Duodenal mucosa (tissue), 2 donors: ENCODE measurements around the gene INKA2.

Experiments used
- H3K27ac ChIP-seq: one replicate; pipeline ENCODE4 v1.7.0; 2013; ENCODE audit warnings: low read depth, low read length
- H3K27me3 ChIP-seq, 2 donors: one replicate each; pipeline ENCODE4 v1.7.0; 2013; ENCODE audit warnings: low read length in 2 of 2, control low read depth in 1 of 2; ENCODE audit not compliant: insufficient read depth in 2 of 2, control insufficient read depth in 1 of 2
- H3K36me3 ChIP-seq, 2 donors: one replicate each; pipeline ENCODE4 v1.7.0; 2013; ENCODE audit warnings: low read length in 2 of 2, control low read depth in 1 of 2; ENCODE audit not compliant: insufficient read depth in 2 of 2, control insufficient read depth in 1 of 2
- H3K4me1 ChIP-seq, 2 donors: one replicate each; pipeline ENCODE4 v1.7.0; 2013; ENCODE audit warnings: low read length in 2 of 2, control low read depth in 1 of 2; ENCODE audit not compliant: insufficient read depth in 2 of 2, control insufficient read depth in 1 of 2
- H3K4me3 ChIP-seq, 2 donors: one replicate each; pipeline ENCODE4 v1.7.0; 2013; ENCODE audit warnings: low read length in 2 of 2, low read depth in 1 of 2
- H3K9ac ChIP-seq, 2 donors: one replicate each; pipeline ENCODE4 v1.7.0; 2013; ENCODE audit warnings: low read length in 2 of 2, low read depth in 1 of 2
- H3K9me3 ChIP-seq, 2 donors: one replicate each; pipeline ENCODE4 v1.7.0; 2013; ENCODE audit warnings: low read length in 2 of 2, control low read depth in 1 of 2; ENCODE audit not compliant: control insufficient read depth in 1 of 2

Gene INKA2

DNA sequence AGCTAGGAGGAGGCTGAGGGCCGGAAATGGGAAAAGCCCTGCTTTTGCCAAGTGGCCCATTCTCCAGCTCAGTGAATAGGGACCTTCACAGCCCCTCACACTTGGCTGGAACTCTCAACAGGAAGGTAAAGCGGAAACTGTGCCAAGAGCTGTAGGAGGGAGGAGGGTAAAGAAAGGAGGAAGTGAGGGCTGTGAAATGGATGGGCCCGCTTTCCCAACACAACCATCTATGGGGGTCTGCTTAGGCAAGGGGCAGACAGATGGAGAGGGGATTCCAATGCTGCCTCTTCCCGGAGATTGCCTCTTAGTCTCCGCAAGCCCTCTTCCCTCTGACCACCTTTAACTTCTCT lies 5.2 kb downstream of the INKA2 start:
- H3K4me3 ChIP-seq: no peak overlapping the region
- peak overlapping the region; percentile 54 for H3K27ac ChIP-seq
- peaks cover 40 to 45% of the 10 kb centered on the region in 2 donors for H3K4me1 ChIP-seq
- no peak overlapping the region for H3K9ac ChIP-seq
- no peaks in the 10 kb centered on the region for H3K36me3 ChIP-seq
- H3K27me3 ChIP-seq: peaks cover 0 to 4% of the 10 kb centered on the region in 2 donors
- H3K9me3 ChIP-seq: no peaks in the 10 kb centered on the region

DNA sequence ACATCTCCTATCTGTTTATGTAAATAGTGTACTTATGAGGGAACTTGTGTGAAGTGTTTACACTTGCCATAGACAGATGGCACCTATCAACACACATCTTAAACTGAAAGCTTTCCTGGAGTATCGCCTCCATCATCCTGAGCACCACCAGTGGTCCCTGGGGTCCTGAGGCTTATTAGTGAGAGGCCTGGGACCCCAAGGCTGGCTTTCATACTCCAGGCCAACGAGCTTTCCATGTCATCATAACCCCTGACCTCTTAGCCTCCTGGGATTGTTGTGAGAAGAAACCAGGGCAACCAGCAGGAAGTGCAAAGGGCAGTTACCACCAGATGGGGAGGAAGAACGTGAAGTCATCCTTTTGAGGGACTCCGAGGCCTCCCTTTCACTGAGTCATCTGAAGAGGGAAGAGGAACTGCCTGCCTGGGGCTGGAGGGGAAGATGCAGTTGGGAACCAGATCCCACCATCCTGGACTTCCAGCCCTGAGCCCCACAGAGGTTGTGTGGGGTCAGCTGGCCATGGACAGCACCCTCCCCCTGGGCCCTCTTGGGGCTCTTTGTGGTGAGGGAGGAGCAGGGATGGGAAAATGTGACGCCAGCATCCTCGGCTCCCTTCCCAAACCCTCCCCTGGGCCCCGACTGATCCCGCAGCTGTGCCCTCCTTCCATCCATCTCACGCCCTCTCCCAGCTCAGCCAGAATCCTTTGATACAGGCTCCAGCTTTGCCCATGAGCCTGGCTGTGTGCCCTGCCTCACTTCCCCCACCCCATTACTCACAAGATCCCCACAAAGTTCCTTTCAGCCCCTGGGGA lies 5.8 kb downstream of the INKA2 start:
- Histone ChIP-seq H3K9me3 (no peaks in the 10 kb centered on the region), H3K27ac (peak overlapping the region; percentile 54), H3K9ac (no peak overlapping the region), H3K4me1 (peaks cover 36 to 45% of the 10 kb centered on the region in 2 donors), H3K36me3 (no peaks in the 10 kb centered on the region), H3K4me3 (no peak overlapping the region), H3K27me3 (peaks cover 0 to 4% of the 10 kb centered on the region in 2 donors)

DNA sequence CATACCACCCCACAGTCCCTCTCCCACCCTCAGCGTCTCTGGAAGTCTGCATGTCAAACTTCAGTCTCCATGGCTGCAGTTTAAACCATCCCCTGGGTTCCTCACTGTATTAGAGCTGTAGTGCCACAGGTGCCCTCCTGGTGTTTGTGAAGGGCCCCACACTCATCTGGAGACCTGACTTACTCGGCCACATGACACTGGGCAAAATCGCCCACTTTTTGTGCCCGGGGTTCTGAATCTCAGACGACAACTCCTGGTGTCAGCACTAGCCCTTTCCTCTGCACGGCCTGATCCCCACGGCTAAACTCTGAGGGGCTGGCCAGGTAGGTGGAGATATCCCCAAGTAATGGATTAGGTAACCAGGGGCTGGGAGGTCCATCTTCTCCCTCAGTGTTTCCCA lies 6.5 kb downstream of the INKA2 start:
- no peak overlapping the region for H3K9ac ChIP-seq
- H3K4me3 ChIP-seq: no peak overlapping the region
- H3K27ac ChIP-seq: no peak overlapping the region
- peaks cover 29 to 41% of the 10 kb centered on the region in 2 donors for H3K4me1 ChIP-seq
- H3K27me3 ChIP-seq: no peaks in the 10 kb centered on the region
- no peaks in the 10 kb centered on the region for H3K36me3 ChIP-seq
- no peaks in the 10 kb centered on the region for H3K9me3 ChIP-seq

- H3K9ac ChIP-seq: no peak overlapping the region
- H3K36me3 ChIP-seq: no peaks in the 10 kb centered on the region
- no peaks in the 10 kb centered on the region for H3K9me3 ChIP-seq
- peaks cover 26 to 33% of the 10 kb centered on the region in 2 donors for H3K4me1 ChIP-seq
- H3K27ac ChIP-seq: no peak overlapping the region
- H3K27me3 ChIP-seq: no peaks in the 10 kb centered on the region
- H3K4me3 ChIP-seq: no peak overlapping the region
Measured at GRCh38 chr1:111731956-111732355, 7.2 kb downstream of the INKA2 start.

DNA sequence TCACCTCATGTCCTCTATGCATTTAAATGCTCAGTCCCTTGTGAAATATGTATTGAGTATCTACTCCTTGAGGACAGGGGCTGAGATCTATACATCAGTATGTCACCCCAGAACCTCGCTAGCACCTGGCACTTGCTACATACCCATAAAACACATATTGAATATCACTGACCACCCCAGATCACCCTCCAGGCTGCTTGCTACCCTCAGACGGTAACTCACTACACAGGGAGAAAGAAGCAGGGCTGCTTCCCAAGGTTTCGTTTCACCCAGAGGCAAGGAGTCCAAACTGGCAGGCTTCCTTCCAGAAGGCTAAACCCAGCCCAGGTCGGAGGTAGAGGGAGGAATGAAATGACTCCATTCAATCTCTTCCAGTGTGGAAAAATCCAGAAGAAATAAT lies 8.5 kb downstream of the INKA2 start:
- Histone ChIP-seq H3K27me3 (no peaks in the 10 kb centered on the region), H3K4me1 (peaks cover 23 to 26% of the 10 kb centered on the region in 2 donors), H3K9me3 (no peaks in the 10 kb centered on the region), H3K9ac (no peak overlapping the region), H3K4me3 (no peak overlapping the region), H3K27ac (no peak overlapping the region), H3K36me3 (no peaks in the 10 kb centered on the region)

DNA sequence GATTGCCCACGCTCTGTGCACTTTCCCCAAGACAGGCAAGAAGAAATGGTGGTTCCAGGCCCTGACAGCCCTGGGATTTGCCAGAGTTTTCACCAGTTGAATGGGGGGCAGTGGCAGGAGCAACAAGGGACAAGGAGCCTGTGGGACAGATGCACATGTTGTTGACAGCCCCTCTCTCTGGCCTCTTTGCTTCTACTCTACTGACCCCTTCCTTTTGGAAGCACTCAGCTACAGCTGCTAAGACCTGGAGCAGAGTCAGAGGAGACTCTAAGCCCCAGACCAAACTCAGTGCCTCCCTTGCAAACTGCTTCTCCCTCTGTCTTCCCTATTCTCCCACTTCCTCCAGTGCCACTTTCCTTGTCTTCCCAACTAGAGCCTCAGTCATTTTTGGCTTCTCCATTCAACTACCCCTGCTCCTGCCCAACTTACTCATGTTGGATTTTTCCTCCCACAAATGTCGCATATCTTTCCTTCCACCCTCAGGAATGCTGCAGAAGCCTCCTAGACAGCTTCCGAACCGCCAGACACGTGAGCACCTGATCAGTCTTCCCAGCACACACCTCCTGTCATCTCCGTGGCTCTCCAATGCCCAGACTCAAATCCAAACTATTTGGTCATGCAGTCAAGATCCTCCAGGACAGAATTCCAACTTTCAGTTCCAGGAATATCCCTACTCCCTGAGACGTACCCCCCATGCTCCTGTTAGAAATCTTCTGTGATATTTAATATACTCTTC lies 9.1 kb downstream of the INKA2 start:
- Histone ChIP-seq H3K36me3 (no peaks in the 10 kb centered on the region), H3K9ac (no peak overlapping the region), H3K9me3 (no peaks in the 10 kb centered on the region), H3K4me1 (peaks cover 23 to 26% of the 10 kb centered on the region in 2 donors), H3K27me3 (no peaks in the 10 kb centered on the region), H3K27ac (no peak overlapping the region), H3K4me3 (no peak overlapping the region)

DNA sequence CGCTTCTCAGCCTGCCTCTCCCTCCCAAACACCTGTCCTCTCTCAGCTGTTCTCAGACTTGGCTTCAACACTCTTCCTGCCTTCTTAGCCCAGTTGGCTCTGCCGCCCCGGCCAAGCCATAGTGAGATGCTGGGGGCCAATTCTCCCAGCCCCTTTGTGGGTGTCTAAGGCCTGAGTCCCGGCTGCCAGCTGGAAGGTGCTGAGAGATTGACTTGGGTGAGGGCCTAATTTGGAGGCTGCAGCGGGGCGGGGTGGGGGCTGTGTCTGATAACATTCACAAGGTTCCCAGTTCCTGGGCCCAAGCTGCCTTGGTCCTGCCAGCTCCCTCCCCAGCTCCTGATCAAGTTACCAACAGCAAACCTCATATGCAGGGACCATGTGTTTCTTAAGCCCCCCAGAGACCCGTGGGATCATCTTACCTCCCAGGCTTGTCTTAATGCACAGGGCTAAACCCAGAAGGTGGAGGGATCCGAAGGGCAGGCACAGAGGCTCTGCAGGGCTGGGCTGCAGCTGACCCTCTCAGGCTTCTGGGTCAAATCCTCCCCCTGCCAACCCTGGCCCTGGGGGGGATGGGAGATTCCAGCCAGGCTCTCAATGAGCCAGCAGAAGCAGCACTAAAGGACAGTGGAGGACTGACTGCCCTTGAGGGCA lies 9.8 kb downstream of the INKA2 start:
- Histone ChIP-seq H3K36me3 (no peaks in the 10 kb centered on the region), H3K9me3 (no peaks in the 10 kb centered on the region), H3K4me3 (no peak overlapping the region), H3K9ac (no peak overlapping the region), H3K27me3 (no peaks in the 10 kb centered on the region), H3K27ac (no peak overlapping the region), H3K4me1 (peaks cover 18 to 22% of the 10 kb centered on the region in 2 donors)

GRCh38 chr1:111727056-111727455 lies 12.1 kb downstream of the INKA2 start:
- H3K27me3 ChIP-seq: no peaks in the 10 kb centered on the region
- H3K4me3 ChIP-seq: no peak overlapping the region
- H3K27ac ChIP-seq: no peak overlapping the region
- no peaks in the 10 kb centered on the region for H3K36me3 ChIP-seq
- H3K9ac ChIP-seq: no peak overlapping the region
- no peaks in the 10 kb centered on the region for H3K9me3 ChIP-seq
- H3K4me1 ChIP-seq: peaks cover 5 to 22% of the 10 kb centered on the region in 2 donors

GRCh38 chr1:111725192-111725591 lies 14.0 kb downstream of the INKA2 start:
- H3K27me3 ChIP-seq: no peaks in the 10 kb centered on the region

GRCh38 chr1:111723871-111724270 lies 15.3 kb downstream of the INKA2 start:
- Histone ChIP-seq H3K36me3 (no peaks in the 10 kb centered on the region), H3K4me3 (no peak overlapping the region), H3K4me1 (peaks cover 5 to 14% of the 10 kb centered on the region in 2 donors), H3K9ac (no peak overlapping the region), H3K9me3 (no peaks in the 10 kb centered on the region), H3K27me3 (no peaks in the 10 kb centered on the region), H3K27ac (no peak overlapping the region)

More at GRCh38 chr1:111725192-111725591, 14.0 kb downstream of the INKA2 start:
- no peak overlapping the region for H3K9ac ChIP-seq
- H3K9me3 ChIP-seq: no peaks in the 10 kb centered on the region
- H3K36me3 ChIP-seq: no peaks in the 10 kb centered on the region
- no peak overlapping the region for H3K27ac ChIP-seq
- peaks cover 5 to 12% of the 10 kb centered on the region in 2 donors for H3K4me1 ChIP-seq
- H3K4me3 ChIP-seq: no peak overlapping the region
